Uterus (tissue), 2 donors: ENCODE results near the gene SMARCC2.

ENCODE experiments used
- POLR2A ChIP-seq, 2 donors: fragments of 450-650 bp; IDR thresholded peaks; one replicate each; pipeline ENCODE4 v1.6.1; 2016; ENCODE audit warnings: antibody characterized with exemption in 2 of 2, mild to moderate bottlenecking in 1 of 2, moderate library complexity in 1 of 2
- TF ChIP-seq, protein P1 (sequence below), 4 experiments: fragments of 200-600 bp in 2 of 4; fragments of 450-650 bp in 2 of 4; sonication (generic) in 2 of 4; IDR thresholded peaks; one replicate each; pipeline ENCODE4 v1.5.1; 2016 to 2019; ENCODE audit warnings: antibody characterized with exemption in 4 of 4, mild to moderate bottlenecking in 2 of 4, moderate library complexity in 1 of 4

DNA sequence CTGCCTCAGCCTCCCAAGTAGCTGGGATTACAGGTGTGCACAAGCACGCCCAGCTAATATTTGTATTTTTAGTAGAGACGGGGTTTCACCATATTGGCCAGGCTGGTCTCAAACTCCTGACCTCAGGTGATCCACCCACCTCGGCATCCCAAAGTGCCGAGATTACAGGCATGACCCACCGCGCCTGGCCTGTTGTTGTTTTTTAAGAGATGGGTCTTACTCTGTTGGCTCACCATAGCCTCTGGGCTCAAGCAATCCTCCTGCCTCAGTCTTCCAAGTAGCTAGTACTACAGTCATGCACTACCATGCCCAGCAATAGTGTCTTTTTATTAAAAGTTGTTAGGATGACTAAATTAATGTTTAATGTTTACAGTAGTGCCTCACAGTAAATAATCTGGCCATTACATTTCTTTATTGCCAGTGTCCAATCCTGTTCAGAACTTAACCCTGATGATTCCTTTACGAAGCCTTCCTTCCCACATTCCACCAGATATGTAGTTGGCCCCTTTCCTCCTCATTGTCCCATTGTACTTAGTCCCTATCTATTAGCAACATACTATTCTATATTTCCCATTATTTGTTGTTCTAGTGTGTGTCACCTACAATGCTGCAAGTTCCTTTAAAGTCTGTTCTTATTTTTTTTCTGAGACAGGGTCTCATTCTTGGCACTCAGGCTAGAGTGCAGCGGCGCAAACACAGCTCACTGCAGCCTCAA lies 8.8 kb upstream of the SMARCC2 start:
- no peak for TF ChIP-seq POLR2A (IDR thresholded peaks at IDR 0.05)
- TF ChIP-seq, protein P1, sequence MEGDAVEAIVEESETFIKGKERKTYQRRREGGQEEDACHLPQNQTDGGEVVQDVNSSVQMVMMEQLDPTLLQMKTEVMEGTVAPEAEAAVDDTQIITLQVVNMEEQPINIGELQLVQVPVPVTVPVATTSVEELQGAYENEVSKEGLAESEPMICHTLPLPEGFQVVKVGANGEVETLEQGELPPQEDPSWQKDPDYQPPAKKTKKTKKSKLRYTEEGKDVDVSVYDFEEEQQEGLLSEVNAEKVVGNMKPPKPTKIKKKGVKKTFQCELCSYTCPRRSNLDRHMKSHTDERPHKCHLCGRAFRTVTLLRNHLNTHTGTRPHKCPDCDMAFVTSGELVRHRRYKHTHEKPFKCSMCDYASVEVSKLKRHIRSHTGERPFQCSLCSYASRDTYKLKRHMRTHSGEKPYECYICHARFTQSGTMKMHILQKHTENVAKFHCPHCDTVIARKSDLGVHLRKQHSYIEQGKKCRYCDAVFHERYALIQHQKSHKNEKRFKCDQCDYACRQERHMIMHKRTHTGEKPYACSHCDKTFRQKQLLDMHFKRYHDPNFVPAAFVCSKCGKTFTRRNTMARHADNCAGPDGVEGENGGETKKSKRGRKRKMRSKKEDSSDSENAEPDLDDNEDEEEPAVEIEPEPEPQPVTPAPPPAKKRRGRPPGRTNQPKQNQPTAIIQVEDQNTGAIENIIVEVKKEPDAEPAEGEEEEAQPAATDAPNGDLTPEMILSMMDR (IDR thresholded peaks at IDR 0.05): no peak
